Mesothelial cell of epicardium (in vitro differentiated cells): ENCODE results near the gene CPSF4L. TPM values are rescaled to one million over a fixed set of nuclear protein-coding genes. Genes with fewer than 3 reads are reported as not detected.

Source experiments
- DNase-seq, 2 experiments: peaks; one replicate each; pipeline ENCODE4 v3.0.0; 2021; ENCODE audit warnings: low spot score in 2 of 2; ENCODE audit not compliant: unreplicated experiment in 2 of 2
- H3K27ac Mint-ChIP-seq: 2 replicates; pipeline ENCODE4 v1.8.0; 2021; ENCODE audit warnings: mixed read lengths
- H3K27me3 Mint-ChIP-seq: 2 replicates; pipeline ENCODE4 v1.8.0; 2021; ENCODE audit warnings: low read depth, mixed read lengths
- H3K36me3 Mint-ChIP-seq: 2 replicates; pipeline ENCODE4 v1.8.0; 2021; ENCODE audit warnings: mixed read lengths
- H3K4me1 Mint-ChIP-seq: 2 replicates; pipeline ENCODE4 v1.8.0; 2021; ENCODE audit warnings: mixed read lengths
- H3K4me3 Mint-ChIP-seq: 2 replicates; pipeline ENCODE4 v1.8.0; 2021; ENCODE audit warnings: mild to moderate bottlenecking, moderate library complexity, mixed read lengths
- H3K9me3 Mint-ChIP-seq: 2 replicates; pipeline ENCODE4 v1.8.0; 2021; ENCODE audit warnings: mixed read lengths
- CTCF ChIP-seq: fragments of 200-600 bp; sonication (generic); IDR thresholded peaks from one replicate; pipeline ENCODE4 v1.5.0; 2021; ENCODE audit warnings: antibody characterized with exemption; ENCODE audit not compliant: unreplicated experiment
- total RNA-seq: library from RNA; stranded (reverse); gene quantifications from 3 replicates; pipeline ENCODE4 v1.2.1, GENCODE V29; 2021

Gene CPSF4L
- total RNA-seq, 1 donor from 2014 or later, result 0.40 TPM

- Mint-ChIP-seq H3K27me3 (no peaks in the 10 kb centered on the region), H3K4me1 (peaks cover 38% of the 10 kb centered on the region), H3K9me3 (no peaks in the 10 kb centered on the region), H3K4me3 (no peak overlapping the region), H3K27ac (no peak overlapping the region), H3K36me3 (peaks cover 18% of the 10 kb centered on the region)
- no peak for DNase-seq
- TF ChIP-seq CTCF, result no peak
These were observed 26.9 kb downstream of the CPSF4L start for GRCh38 chr17:73234736-73235135.

DNA sequence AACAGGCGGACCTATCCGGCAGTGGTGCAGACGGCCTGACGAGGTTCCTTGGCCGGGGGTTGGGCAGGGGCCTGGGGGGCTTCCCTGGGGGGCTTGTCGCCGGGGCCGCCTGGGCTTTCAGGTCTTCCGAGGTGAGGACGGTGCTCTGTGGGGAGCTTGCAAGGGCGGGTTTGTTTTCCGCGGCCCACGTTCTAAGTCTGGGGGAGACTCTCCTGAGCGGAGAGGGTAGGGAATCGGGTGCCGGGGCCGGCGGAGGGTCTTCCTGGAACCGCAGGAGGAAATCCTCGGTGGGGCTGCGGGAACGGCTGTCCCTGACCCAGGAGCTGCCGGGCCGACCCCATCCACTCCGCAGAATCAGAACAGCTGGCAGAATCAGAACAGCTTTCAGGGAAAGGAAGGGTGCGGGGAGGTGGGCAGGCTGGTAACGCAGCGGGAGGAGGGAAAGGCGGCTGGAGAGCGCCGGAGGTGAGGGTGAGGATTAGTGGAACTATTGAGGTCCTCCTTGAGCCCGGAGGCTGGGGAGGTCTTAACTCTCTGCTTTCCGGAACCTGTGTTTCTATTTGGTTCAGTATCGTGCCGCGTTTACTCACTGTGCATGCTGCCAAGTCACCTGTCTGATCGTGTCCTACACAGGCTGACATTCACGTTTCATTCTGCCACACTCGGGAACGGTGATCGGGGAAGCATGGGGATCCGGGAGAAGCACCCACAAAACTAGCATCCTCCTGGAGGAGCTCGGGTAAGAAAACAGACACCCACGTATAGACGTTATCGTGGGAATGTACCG, 28.9 kb downstream of the CPSF4L start:
- Mint-ChIP-seq H3K27ac (peak overlapping the region; percentile 98), H3K36me3 (peaks cover 12% of the 10 kb centered on the region), H3K4me1 (peaks cover 45% of the 10 kb centered on the region), H3K27me3 (no peaks in the 10 kb centered on the region), H3K9me3 (no peaks in the 10 kb centered on the region), H3K4me3 (peak overlapping the region; percentile 94)
- peak in 1 of 2 experiments; percentile 62 for DNase-seq
- no peak for TF ChIP-seq CTCF

- Mint-ChIP-seq H3K36me3 (peaks cover 12% of the 10 kb centered on the region), H3K27me3 (no peaks in the 10 kb centered on the region), H3K4me1 (peaks cover 47% of the 10 kb centered on the region), H3K9me3 (no peaks in the 10 kb centered on the region), H3K4me3 (peak overlapping the region; percentile 94), H3K27ac (peak overlapping the region; percentile 98)
- peak; percentile 53 for TF ChIP-seq CTCF
- peak; percentile 95 to 97 for DNase-seq
These were observed 29.7 kb downstream of the CPSF4L start for GRCh38 chr17:73231841-73232586.

DNA sequence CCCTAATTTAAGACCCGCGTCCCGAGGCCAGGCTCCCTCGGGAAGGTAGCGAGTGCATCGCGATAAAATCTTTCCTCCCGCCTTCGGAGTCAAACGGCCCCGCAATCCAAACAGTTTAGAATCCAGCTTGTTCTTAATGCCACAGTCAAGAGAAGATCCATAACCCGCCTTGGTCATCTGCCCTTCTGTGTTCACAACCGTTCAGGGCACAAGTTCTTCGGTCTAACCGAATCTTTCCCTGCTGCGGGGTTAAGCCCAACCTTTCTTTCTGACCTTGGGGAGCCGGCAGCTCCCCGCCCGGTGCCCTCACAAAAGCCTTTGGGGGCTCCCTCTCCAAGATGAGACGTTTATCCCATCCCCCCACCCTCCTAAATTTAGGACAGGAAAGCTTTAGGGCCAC, 30.3 kb downstream of the CPSF4L start:
- peaks cover 10% of the 10 kb centered on the region for H3K36me3 Mint-ChIP-seq
- H3K4me1 Mint-ChIP-seq, result peaks cover 53% of the 10 kb centered on the region
- H3K9me3 Mint-ChIP-seq, result no peaks in the 10 kb centered on the region
- peak overlapping the region; percentile 98 for H3K27ac Mint-ChIP-seq
- no peaks in the 10 kb centered on the region for H3K27me3 Mint-ChIP-seq
- peak overlapping the region; percentile 94 for H3K4me3 Mint-ChIP-seq
- no peak for DNase-seq
- TF ChIP-seq CTCF, result no peak

DNA sequence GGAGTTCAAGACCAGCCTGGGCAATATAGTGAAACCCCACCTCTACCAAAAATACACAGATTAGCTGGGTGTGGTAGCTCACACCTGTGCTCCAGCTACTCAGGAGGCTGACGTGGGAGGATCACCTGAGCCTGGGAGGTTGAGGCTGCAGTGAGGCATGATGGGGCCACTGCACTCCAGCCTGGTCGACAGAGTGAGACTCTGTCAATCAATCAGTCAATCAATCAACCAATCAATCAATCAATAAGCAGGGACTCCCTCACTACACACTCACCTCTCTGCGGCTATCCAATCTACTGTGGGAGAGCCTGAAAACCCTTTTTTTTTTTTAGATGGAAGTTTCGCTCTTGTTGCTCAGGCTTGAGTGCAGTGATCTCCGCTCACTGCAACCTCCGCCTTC, 31.6 kb downstream of the CPSF4L start:
- TF ChIP-seq CTCF, result no peak
- no peak overlapping the region for H3K27ac Mint-ChIP-seq
- no peaks in the 10 kb centered on the region for H3K36me3 Mint-ChIP-seq
- H3K4me1 Mint-ChIP-seq, result peaks cover 57% of the 10 kb centered on the region
- H3K4me3 Mint-ChIP-seq, result peak overlapping the region; percentile 37
- H3K9me3 Mint-ChIP-seq, result no peaks in the 10 kb centered on the region
- no peak for DNase-seq
- H3K27me3 Mint-ChIP-seq, result no peaks in the 10 kb centered on the region
